Naive thymus-derived CD4-positive, alpha-beta T cell (primary cell): ENCODE results near the gene PTPRO. TPM values are rescaled to one million over a fixed set of nuclear protein-coding genes. Genes with fewer than 3 reads are reported as not detected.

Source experiments
- ATAC-seq: fragments of 150-1000 bp; cut with Tn5 transposase; 2 replicates; pipeline ENCODE4 v1.10.0; 2021; ENCODE audit warnings: mild to moderate bottlenecking, moderate library complexity
- CTCF ChIA-PET: fragments of 350-600 bp; sonication (Branson Sonifier 250); formaldehyde crosslinking; loops from one replicate; lab custom pipeline; 2021; ENCODE audit warnings: antibody characterized with exemption; lab: Charles Lee
- POLR2A ChIA-PET: fragments of 350-600 bp; sonication (Branson Sonifier 250); formaldehyde crosslinking; loops from one replicate; lab custom pipeline; 2021; ENCODE audit warnings: antibody characterized with exemption, inconsistent platforms; lab: Charles Lee
- DNase-seq, 9 donors: peaks; one replicate each; pipeline versions ENCODE4 v3.0.0 to v3.0.0-alpha.2; 2020 to 2022; ENCODE audit warnings: mixed read lengths in 1 of 9
- H3K27ac ChIP-seq: one replicate; pipeline ENCODE4 v1.7.0; 2013; ENCODE audit warnings: mild to moderate bottlenecking, low read depth, low read length, moderate library complexity
- H3K27me3 ChIP-seq, 2 donors: one replicate each; pipeline ENCODE4 v1.7.0; 2013; ENCODE audit warnings: low read length in 2 of 2, mild to moderate bottlenecking in 2 of 2, moderate library complexity in 2 of 2; ENCODE audit not compliant: control insufficient read depth in 2 of 2, insufficient read depth in 2 of 2
- H3K36me3 ChIP-seq, 3 experiments: 1 replicate in 2 of 3; 2 replicates in 1 of 3; pipeline ENCODE4 v1.7.0; 2013; ENCODE audit warnings: low read length in 3 of 3, mild to moderate bottlenecking in 3 of 3, moderate library complexity in 1 of 3; ENCODE audit not compliant: insufficient read depth in 3 of 3, control insufficient read depth in 2 of 3
- H3K4me1 ChIP-seq, 2 donors: one replicate each; pipeline ENCODE4 v1.7.0; 2013; ENCODE audit warnings: low read length in 2 of 2, mild to moderate bottlenecking in 2 of 2, moderate library complexity in 1 of 2; ENCODE audit not compliant: control insufficient read depth in 2 of 2, insufficient read depth in 2 of 2
- H3K4me3 ChIP-seq: 2 replicates; pipeline ENCODE4 v1.7.0; 2013; ENCODE audit warnings: mild to moderate bottlenecking, low read length
- H3K9me3 ChIP-seq, 3 experiments: 1 replicate in 2 of 3; 2 replicates in 1 of 3; pipeline ENCODE4 v1.7.0; 2013; ENCODE audit warnings: low read length in 3 of 3; ENCODE audit not compliant: control insufficient read depth in 2 of 3
- H3K27ac Mint-ChIP-seq, 9 donors: one replicate each; pipeline ENCODE4 v1.8.0; 2020 to 2022; ENCODE audit warnings: mixed read lengths in 9 of 9, mild to moderate bottlenecking in 8 of 9, moderate library complexity in 5 of 9, inconsistent platforms in 2 of 9
- H3K27me3 Mint-ChIP-seq, 5 donors: one replicate each; pipeline ENCODE4 v1.8.0; 2021 to 2022; ENCODE audit warnings: mixed read lengths in 5 of 5, mild to moderate bottlenecking in 1 of 5
- H3K36me3 Mint-ChIP-seq, 5 donors: one replicate each; pipeline ENCODE4 v1.8.0; 2020 to 2022; ENCODE audit warnings: mixed read lengths in 5 of 5, mild to moderate bottlenecking in 3 of 5, inconsistent platforms in 1 of 5
- H3K4me1 Mint-ChIP-seq, 7 donors: one replicate each; pipeline ENCODE4 v1.8.0; 2020 to 2022; ENCODE audit warnings: mixed read lengths in 7 of 7, mild to moderate bottlenecking in 3 of 7, inconsistent platforms in 1 of 7
- H3K4me3 Mint-ChIP-seq, 10 donors: one replicate each; pipeline ENCODE4 v1.8.0; 2020 to 2022; ENCODE audit warnings: mild to moderate bottlenecking in 10 of 10, mixed read lengths in 10 of 10, moderate library complexity in 6 of 10, inconsistent platforms in 2 of 10
- H3K9me3 Mint-ChIP-seq, 11 donors: one replicate each; pipeline ENCODE4 v1.8.0; 2020 to 2022; ENCODE audit warnings: mixed read lengths in 11 of 11, mild to moderate bottlenecking in 4 of 11, inconsistent platforms in 1 of 11, moderate library complexity in 1 of 11
- intact Hi-C, 2 donors: fragments of 100-400 bp; cut with micrococcal nuclease; formaldehyde crosslinking; loops; one replicate each; pipeline ENCODE4 v1.15.1; 2023
- polyA plus RNA-seq, 2 donors: library from polyadenylated mRNA; unstranded; fragments of 300-500 nt; fragmentation: Illumina TruSeq; gene quantifications; one replicate each; pipeline ENCODE4 v1.2.3, GENCODE V29; 2021
- total RNA-seq, 6 experiments: library from RNA in 5 of 6; stranded (reverse) in 5 of 6; gene quantifications; 1 replicate in 5 of 6; 2 replicates in 1 of 6; pipeline ENCODE4 v1.2.3 and lab custom pipeline; 2021 to 2026

PTPRO gene
- total and polyA plus RNA-seq, 7 experiments from 2014 or later = 1.8 to 14.2 (median 6.7) TPM

GRCh38 chr12:15562263-15562662 lies 240.0 kb downstream of the PTPRO start:
- DNase-seq (peak in 5 of 9 donors; percentile 33 to 61 (median 46)), ATAC-seq (peak; percentile 48)
- peaks cover 0 to 2% (median 0%) of the 10 kb centered on the region in 5 donors for H3K27me3 Mint-ChIP-seq
- peaks cover 0 to 4% (median 0%) of the 10 kb centered on the region in 11 donors for H3K9me3 Mint-ChIP-seq
- Histone ChIP-seq H3K4me3 (peak overlapping the region; percentile 28), H3K36me3 (no peaks in the 10 kb centered on the region), H3K9me3 (no peaks in the 10 kb centered on the region), H3K27ac (peak overlapping the region; percentile 82), H3K27me3 (no peaks in the 10 kb centered on the region), H3K4me1 (peaks cover 0 to 37% of the 10 kb centered on the region in 2 donors)
- POLR2A ChIA-PET = interaction anchor here (0.8 to 21.8 kb wide), 6 partner anchors 8 to 1197 kb away, joined by 3 to 730 read pairs (median 6); partner anchors contain the start of gene ATF7IP
- CTCF ChIA-PET = interaction anchor here (0.6 to 9.8 kb wide), 7 partner anchors 9 to 35 kb away, joined by 3 to 87 read pairs (median 5); no protein-coding TSS in a partner anchor
- peak overlapping the region; percentile 87 to 96 (median 94) for H3K27ac Mint-ChIP-seq
- intact Hi-C loops = loop anchor here (1.0 to 10.0 kb wide), 9 partner anchors 9 to 1307 kb away; partner anchors contain the start of gene ARHGDIB (in 1 of the 2)
- peak overlapping the region; percentile 3 to 87 (median 82) for H3K4me3 Mint-ChIP-seq
- H3K36me3 Mint-ChIP-seq = peaks cover 7 to 49% (median 9%) of the 10 kb centered on the region in 5 donors
- peaks cover 36 to 86% (median 76%) of the 10 kb centered on the region in 7 donors for H3K4me1 Mint-ChIP-seq

DNA sequence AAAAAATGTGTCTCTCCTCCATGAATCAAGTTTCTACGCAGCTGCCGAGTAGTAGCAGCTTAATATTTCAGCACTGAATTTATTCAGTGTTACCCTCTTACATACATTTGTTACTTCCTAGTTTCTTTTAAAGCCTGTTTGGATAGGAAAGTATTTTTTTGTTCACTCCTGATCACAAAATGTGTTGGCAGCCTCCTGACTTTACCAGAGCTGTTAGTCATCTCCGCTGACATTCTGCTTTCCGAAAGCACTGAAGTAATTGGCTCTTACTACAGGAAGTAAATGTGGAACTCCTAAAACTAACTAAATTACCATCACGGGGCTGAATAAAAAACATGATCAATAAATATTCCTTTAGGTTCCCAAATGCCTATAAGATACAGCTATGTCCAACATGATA lies 241.4 kb downstream of the PTPRO start:
- H3K4me3 Mint-ChIP-seq = peak overlapping the region; percentile 54 to 87 (median 82)
- ChIA-PET POLR2A (interaction anchor here (0.7 to 21.8 kb wide), 6 partner anchors 7 to 1198 kb away, joined by 3 to 730 read pairs (median 5); partner anchors contain the start of gene ATF7IP), CTCF (interaction anchor here (5.4 to 9.8 kb wide), 2 partner anchors 15 to 31 kb away, joined by 47 to 87 read pairs; no protein-coding TSS in a partner anchor)
- peaks cover 0 to 5% (median 0%) of the 10 kb centered on the region in 5 donors for H3K27me3 Mint-ChIP-seq
- H3K4me1 Mint-ChIP-seq = peaks cover 36 to 89% (median 77%) of the 10 kb centered on the region in 7 donors
- H3K9me3 Mint-ChIP-seq = no peaks in the 10 kb centered on the region
- peaks cover 0 to 38% (median 5%) of the 10 kb centered on the region in 5 donors for H3K36me3 Mint-ChIP-seq
- Histone ChIP-seq H3K27ac (peak overlapping the region; percentile 82), H3K4me3 (peak overlapping the region; percentile 38), H3K9me3 (no peaks in the 10 kb centered on the region), H3K4me1 (peaks cover 0 to 37% of the 10 kb centered on the region in 2 donors), H3K27me3 (no peaks in the 10 kb centered on the region), H3K36me3 (no peaks in the 10 kb centered on the region)
- peak in 6 of 9 donors; percentile 39 to 54 (median 50) for DNase-seq
- ATAC-seq = peak; percentile 84
- H3K27ac Mint-ChIP-seq = peak overlapping the region; percentile 87 to 96 (median 94)
- intact Hi-C loops = loop anchor here (1.0 to 10.0 kb wide), 8 partner anchors 8 to 1309 kb away; partner anchors contain the start of gene ARHGDIB (in 1 of the 2)

- H3K4me1 ChIP-seq = peaks cover 0 to 20% of the 10 kb centered on the region in 2 donors
- no peaks in the 10 kb centered on the region for H3K36me3 ChIP-seq
- ChIA-PET POLR2A (interaction anchor here (1.3 to 21.8 kb wide), 3 partner anchors 10 to 803 kb away, joined by 4 to 730 read pairs (median 5); no protein-coding TSS in a partner anchor), CTCF (interaction anchor here (0.7 to 3.5 kb wide), 7 partner anchors 10 to 45 kb away, joined by 3 to 24 read pairs (median 4); no protein-coding TSS in a partner anchor)
- H3K9me3 Mint-ChIP-seq = peaks cover 0 to 11% (median 6%) of the 10 kb centered on the region in 11 donors
- ATAC-seq (no peak), DNase-seq (no peak)
- peaks cover 13 to 64% (median 50%) of the 10 kb centered on the region in 7 donors for H3K4me1 Mint-ChIP-seq
- H3K27me3 Mint-ChIP-seq = no peaks in the 10 kb centered on the region
- H3K27ac Mint-ChIP-seq = peak overlapping the region in 4 of 9 donors; percentile 20 to 61 (median 43)
- no peak overlapping the region for H3K4me3 Mint-ChIP-seq
- intact Hi-C loops = loop anchor here in 1 of 2 donors (5.0 kb wide), 2 partner anchors 612 to 1317 kb away; partner anchors contain the start of gene ARHGDIB
- peaks cover 16 to 56% (median 24%) of the 10 kb centered on the region in 5 donors for H3K36me3 Mint-ChIP-seq
- no peaks in the 10 kb centered on the region for H3K27me3 ChIP-seq
- no peak overlapping the region for H3K4me3 ChIP-seq
- H3K27ac ChIP-seq = no peak overlapping the region
- no peaks in the 10 kb centered on the region for H3K9me3 ChIP-seq
Measured at GRCh38 chr12:15574353-15574752, 252.0 kb downstream of the PTPRO start.

DNA sequence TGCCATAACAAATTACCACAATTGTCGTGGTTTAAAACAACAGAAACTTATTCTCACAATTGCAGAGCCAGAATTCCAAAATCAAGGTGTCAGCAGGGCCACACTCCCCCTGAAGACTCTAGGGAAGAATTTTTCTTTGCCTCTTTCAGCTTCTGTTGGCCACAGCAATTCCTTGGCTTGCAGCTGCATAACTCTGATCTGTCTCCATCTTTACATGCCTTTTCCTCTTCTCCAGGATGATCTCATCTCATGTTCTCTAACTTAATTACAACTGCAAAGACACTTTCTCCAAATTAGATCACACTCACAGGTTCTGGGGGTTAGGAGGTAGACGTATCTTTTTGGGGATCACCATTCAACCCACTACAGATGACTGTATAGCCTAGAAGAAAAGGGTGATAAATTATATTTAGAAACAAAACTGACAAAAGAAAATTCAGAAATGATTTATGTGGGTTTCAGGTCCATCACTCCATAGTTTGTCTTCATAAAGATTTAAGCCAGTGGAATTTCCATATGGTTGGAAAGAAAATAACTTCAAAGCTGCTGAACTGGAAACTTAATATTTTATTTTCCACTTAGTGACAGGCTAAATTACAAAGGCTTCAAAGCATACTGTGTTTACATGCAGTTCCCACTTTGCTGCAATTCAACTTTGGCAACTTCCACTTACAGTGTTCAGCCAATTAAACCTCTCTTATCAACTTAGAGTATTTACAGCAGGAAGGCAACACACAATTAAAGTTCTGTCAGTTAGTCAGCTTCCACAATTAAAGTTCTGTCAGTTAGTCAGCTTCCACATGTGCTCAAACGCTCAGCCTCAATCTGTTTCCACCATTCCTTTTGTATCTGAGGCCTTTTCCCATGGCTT lies 253.6 kb downstream of the PTPRO start:
- H3K4me3 ChIP-seq = no peak overlapping the region
- H3K4me1 Mint-ChIP-seq = peaks cover 11 to 63% (median 47%) of the 10 kb centered on the region in 7 donors
- peak overlapping the region in 6 of 9 donors; percentile 6 to 74 (median 24) for H3K27ac Mint-ChIP-seq
- ATAC-seq (no peak), DNase-seq (no peak)
- no peaks in the 10 kb centered on the region for H3K27me3 Mint-ChIP-seq
- ChIA-PET CTCF (interaction anchor here (3.4 to 3.5 kb wide), 2 partner anchors 8 to 44 kb away, joined by 10 to 24 read pairs; no protein-coding TSS in a partner anchor), POLR2A (interaction anchor here (21.8 kb wide), 1 partner anchor 32 kb away, joined by 730 read pairs; no protein-coding TSS in a partner anchor)
- H3K4me3 Mint-ChIP-seq = peak overlapping the region in 3 of 10 donors; percentile 0 to 48 (median 21)
- H3K36me3 ChIP-seq = no peaks in the 10 kb centered on the region
- intact Hi-C loops = loop anchor here in 1 of 2 donors (2.0 kb wide), 1 partner anchor 15 kb away; no protein-coding TSS in a partner anchor
- H3K27ac ChIP-seq = no peak overlapping the region
- peaks cover 0 to 7% of the 10 kb centered on the region in 2 donors for H3K4me1 ChIP-seq
- H3K9me3 Mint-ChIP-seq = peaks cover 0 to 11% (median 6%) of the 10 kb centered on the region in 11 donors
- H3K27me3 ChIP-seq = no peaks in the 10 kb centered on the region
- no peaks in the 10 kb centered on the region for H3K9me3 ChIP-seq
- H3K36me3 Mint-ChIP-seq = peaks cover 17 to 60% (median 25%) of the 10 kb centered on the region in 5 donors

- H3K9me3 Mint-ChIP-seq = peaks cover 0 to 11% (median 4%) of the 10 kb centered on the region in 11 donors
- POLR2A ChIA-PET = interaction anchor here (1.0 to 3.3 kb wide), 4 partner anchors 10 to 48 kb away, joined by 5 to 24 read pairs (median 12); no protein-coding TSS in a partner anchor
Measured at GRCh38 chr12:15580431-15580830, 258.1 kb downstream of the PTPRO start.

More at GRCh38 chr12:15580431-15580830, 258.1 kb downstream of the PTPRO start:
- intact Hi-C loops = loop anchor here (1.0 to 5.0 kb wide), 7 partner anchors 9 to 353 kb away; partner anchors contain the start of gene EPS8 (in 1 of the 2)
- H3K4me1 Mint-ChIP-seq = peaks cover 6 to 47% (median 27%) of the 10 kb centered on the region in 7 donors
- H3K4me3 Mint-ChIP-seq = peak overlapping the region in 2 of 10 donors; percentile 8 to 29
- H3K36me3 Mint-ChIP-seq = peaks cover 15 to 58% (median 25%) of the 10 kb centered on the region in 5 donors
- peak overlapping the region; percentile 4 to 75 (median 44) for H3K27ac Mint-ChIP-seq
- DNase-seq (peak in 7 of 9 donors; percentile 26 to 70 (median 57)), ATAC-seq (peak; percentile 50)
- Histone ChIP-seq H3K27me3 (no peaks in the 10 kb centered on the region), H3K4me3 (no peak overlapping the region), H3K27ac (no peak overlapping the region), H3K9me3 (no peaks in the 10 kb centered on the region), H3K4me1 (peaks cover 0 to 4% of the 10 kb centered on the region in 2 donors), H3K36me3 (no peaks in the 10 kb centered on the region)
- CTCF ChIA-PET = interaction anchor here (0.7 to 14.5 kb wide), 4 partner anchors 23 to 711 kb away, joined by 3 to 405 read pairs (median 5); no protein-coding TSS in a partner anchor
- peaks cover 0 to 3% (median 0%) of the 10 kb centered on the region in 5 donors for H3K27me3 Mint-ChIP-seq
